ENCODE measurements around the gene CCDC85C. TPM values are rescaled to one million over a fixed set of nuclear protein-coding genes. Genes with fewer than 3 reads are reported as not detected.

CCDC85C gene
- total RNA-seq, 6 donors from 2014 or later, result 5.2 to 31.0 (median 20.4) TPM

- H3K27me3 ChIP-seq, result no peaks in the 10 kb centered on the region
- peaks cover 0 to 6% (median 0%) of the 10 kb centered on the region in 4 donors for H3K4me1 ChIP-seq
- 85 to 86% methylated on average over 11 of the region's 11 CpGs for WGBS, 2 donors
- no peaks in the 10 kb centered on the region for H3K9me3 ChIP-seq
- no peak for DNase-seq
- H3K27ac ChIP-seq, result no peak overlapping the region
- TF ChIP-seq EP300 (IDR thresholded peaks at IDR 0.05) (no peak), POLR2AphosphoS5 (IDR thresholded peaks at IDR 0.05) (no peak), POLR2A (IDR thresholded peaks at IDR 0.05) (no peak), CTCF (IDR thresholded peaks at IDR 0.05) (no peak)
- no peak for ATAC-seq (ENCODE audit: low FRiP score in 2 of 2)
- H3K36me3 ChIP-seq, result no peaks in the 10 kb centered on the region
- no peak overlapping the region for H3K4me3 ChIP-seq
Measured at GRCh38 chr14:99612071-99612737, 8.2 kb upstream of the CCDC85C start.

- H3K9me3 ChIP-seq, result no peaks in the 10 kb centered on the region
- no peak overlapping the region for H3K27ac ChIP-seq
- DNase-seq (no peak), ATAC-seq (ENCODE audit: low FRiP score in 2 of 2) (no peak)
- peaks cover 0 to 6% (median 0%) of the 10 kb centered on the region in 4 donors for H3K4me1 ChIP-seq
- no peaks in the 10 kb centered on the region for H3K36me3 ChIP-seq
- H3K4me3 ChIP-seq, result no peak overlapping the region
- TF ChIP-seq CTCF (IDR thresholded peaks at IDR 0.05) (no peak), EP300 (IDR thresholded peaks at IDR 0.05) (no peak)
- WGBS, 2 donors, result 97 to 100% methylated on average over 4 of the region's 4 CpGs
- no peaks in the 10 kb centered on the region for H3K27me3 ChIP-seq
Measured at GRCh38 chr14:99611646-99612045, 7.6 kb upstream of the CCDC85C start.

GRCh38 chr14:99609245-99610170 lies 5.5 kb upstream of the CCDC85C start:
- Histone ChIP-seq H3K4me1 (peaks cover 4 to 19% (median 9%) of the 10 kb centered on the region in 4 donors), H3K27ac (no peak overlapping the region), H3K27me3 (peaks cover 0 to 8% (median 0%) of the 10 kb centered on the region in 4 donors), H3K9me3 (no peaks in the 10 kb centered on the region), H3K36me3 (no peaks in the 10 kb centered on the region), H3K4me3 (no peak overlapping the region)
- 41 to 71% methylated on average over 8 to 10 of the region's 10 CpGs for WGBS, 2 donors
- TF ChIP-seq EP300 (IDR thresholded peaks at IDR 0.05) (no peak), CTCF (IDR thresholded peaks at IDR 0.05) (peak in 3 of 6 experiments; percentile 14 to 38 (median 33))
- DNase-seq (no peak), ATAC-seq (ENCODE audit: low FRiP score in 2 of 2) (no peak)

GRCh38 chr14:99608591-99608990 lies 4.6 kb upstream of the CCDC85C start:
- TF ChIP-seq CTCF (IDR thresholded peaks at IDR 0.05), result no peak
- TF ChIP-seq POLR2A (IDR thresholded peaks at IDR 0.05), result no peak
- TF ChIP-seq EP300 (IDR thresholded peaks at IDR 0.05), result no peak
- no peak for TF ChIP-seq POLR2AphosphoS5 (IDR thresholded peaks at IDR 0.05)
- H3K4me3 ChIP-seq, result no peak overlapping the region

More at GRCh38 chr14:99608591-99608990, 4.6 kb upstream of the CCDC85C start:
- DNase-seq (no peak), ATAC-seq (ENCODE audit: low FRiP score in 2 of 2) (no peak)
- H3K27me3 ChIP-seq, result peaks cover 0 to 8% (median 0%) of the 10 kb centered on the region in 4 donors
- no peak overlapping the region for H3K27ac ChIP-seq
- no peaks in the 10 kb centered on the region for H3K9me3 ChIP-seq
- no peaks in the 10 kb centered on the region for H3K36me3 ChIP-seq
- peaks cover 5 to 21% (median 10%) of the 10 kb centered on the region in 4 donors for H3K4me1 ChIP-seq
- 93 to 100% methylated on average over 2 of the region's 2 CpGs for WGBS, 2 donors
